ENCODE measurements around the gene CFAP54.
"Not testable (repeated sequence)": the region's sequence is repeated elsewhere in the genome, so short reads cannot be mapped to it uniquely, and the experiment has no call there.

Gene CFAP54

GRCh38 chr12:96489392-96490056 is at the start of gene CFAP54:
Gene CFAP54 (plus strand): TSS chr12:96489577. CDS start chr12:96489610, 33 bp downstream.
- peak; percentile 85 for DNase-seq

GRCh38 chr12:96441816-96442215 is 47.6 kb upstream of the CFAP54 start:
- no peak for DNase-seq

GRCh38 chr12:96442906-96443305 is 46.5 kb upstream of the CFAP54 start:
- DNase-seq, result no peak

GRCh38 chr12:96444399-96444798 is 45.0 kb upstream of the CFAP54 start:
- no peak for DNase-seq

- DNase-seq, result no peak
Measured at GRCh38 chr12:96445691-96446583, 43.4 kb upstream of the CFAP54 start.

- no peak for DNase-seq
Measured at GRCh38 chr12:96447256-96447655, 42.1 kb upstream of the CFAP54 start.

GRCh38 chr12:96448300-96448699 is 41.1 kb upstream of the CFAP54 start:
- no peak for DNase-seq

- DNase-seq, result no peak
Measured at GRCh38 chr12:96452261-96452922, 37.0 kb upstream of the CFAP54 start.

GRCh38 chr12:96454396-96454795 is 35.0 kb upstream of the CFAP54 start:
- no peak for DNase-seq

GRCh38 chr12:96456265-96456974 is 33.0 kb upstream of the CFAP54 start:
- DNase-seq, result no peak

GRCh38 chr12:96457191-96457930 is 32.0 kb upstream of the CFAP54 start:
- no peak for DNase-seq

GRCh38 chr12:96459281-96459680 is 30.1 kb upstream of the CFAP54 start:
- not testable (repeated sequence) for DNase-seq

GRCh38 chr12:96462571-96463280 is 26.7 kb upstream of the CFAP54 start:
- DNase-seq, result no peak

GRCh38 chr12:96465896-96466295 is 23.5 kb upstream of the CFAP54 start:
- no peak for DNase-seq

- no peak for DNase-seq
Measured at GRCh38 chr12:96466939-96467751, 22.2 kb upstream of the CFAP54 start.

GRCh38 chr12:96471368-96472050 is 17.9 kb upstream of the CFAP54 start:
- no peak for DNase-seq

- DNase-seq, result no peak
Measured at GRCh38 chr12:96472384-96472783, 17.0 kb upstream of the CFAP54 start.

GRCh38 chr12:96473394-96474093 is 15.8 kb upstream of the CFAP54 start:
- DNase-seq, result no peak

GRCh38 chr12:96474206-96474605 is 15.2 kb upstream of the CFAP54 start:
- no peak for DNase-seq

Measured in NCI-H1048 (cell line).